GM12878 (cell line): Measurements from ENCODE around the gene WDR43. TPM values are rescaled to one million over a fixed set of nuclear protein-coding genes. Genes with fewer than 3 reads are reported as not detected.
A peak's percentile ranks its signal among the peaks of the same experiment; 100 is the strongest.

Experiments used
- ATAC-seq: fragments of 200-7000 bp; cut with Tn5 transposase; 3 replicates; pipeline ENCODE4 v1.9.1; 2020; ENCODE audit warnings: mild to moderate bottlenecking, moderate library complexity
- BruUV-seq: library from RNA; stranded (reverse); fragments of 400-500 nt; replicated peaks from 2 replicates; lab custom pipeline; 2021; lab: Mats Ljungman, UMichigan
- CTCF ChIA-PET: fragments of 300-600 bp; sonication (Branson Sonifier 250); formaldehyde crosslinking; extraction: SDS; loops from one replicate; lab custom pipeline; 2021; ENCODE audit warnings: inconsistent platforms; lab: Yijun Ruan, JAX
- POLR2A ChIA-PET: fragments of 350-600 bp; formaldehyde crosslinking; extraction: SDS; loops from one replicate; lab custom pipeline; 2021; ENCODE audit warnings: inconsistent platforms; lab: Charles Lee
- RAD21 ChIA-PET: fragments of 300-600 bp; sonication (Branson Sonifier 250); formaldehyde crosslinking; loops from one replicate; lab custom pipeline; 2023; ENCODE audit warnings: antibody characterized with exemption; ENCODE audit not compliant: unreplicated experiment; lab: Charles Lee
- SMC1A ChIA-PET: fragments of 300-600 bp; sonication (Branson Sonifier 250); formaldehyde crosslinking; loops from one replicate; lab custom pipeline; 2023; ENCODE audit not compliant: unreplicated experiment, uncharacterized antibody; lab: Charles Lee
- DNase-seq: peaks from one replicate; pipeline ENCODE4 v3.0.0-alpha.2; 2011; ENCODE audit warnings: low read depth, low spot score
- FAIRE-seq: peaks from 3 replicates; lab custom pipeline; 2011; peaks lifted over from hg19 to GRCh38; lab: Jason Lieb, UNC
- H2AFZ ChIP-seq: 2 replicates; pipeline ENCODE4 v1.6.0; 2011; ENCODE audit warnings: low read depth, low read length, control low read depth; ENCODE audit not compliant: control insufficient read depth
- H3K27ac ChIP-seq: 2 replicates; pipeline ENCODE4 v1.5.1; 2011; ENCODE audit warnings: control low read depth; ENCODE audit not compliant: control insufficient read depth, insufficient read depth
- H3K27me3 ChIP-seq, 2 experiments: replicated peaks in 1 of 2; 2 replicates each; pipeline versions ENCODE4 v1.6.0 to v1.6.1; 2011; ENCODE audit warnings: low read length in 1 of 2; ENCODE audit not compliant: control insufficient read depth in 2 of 2, insufficient read depth in 2 of 2
- H3K36me3 ChIP-seq, 2 experiments: 2 replicates each; pipeline ENCODE4 v1.5.1; 2011; ENCODE audit warnings: low read length in 1 of 2; ENCODE audit not compliant: control insufficient read depth in 2 of 2, insufficient read depth in 2 of 2
- H3K4me1 ChIP-seq: 2 replicates; pipeline ENCODE4 v1.6.1; 2011; ENCODE audit warnings: mild to moderate bottlenecking, low read length, moderate library complexity, mixed read lengths; ENCODE audit not compliant: control insufficient read depth, insufficient read depth
- H3K4me2 ChIP-seq: 2 replicates; pipeline ENCODE4 v1.6.0; 2011; ENCODE audit warnings: control low read depth; ENCODE audit not compliant: control insufficient read depth, insufficient read depth
- H3K4me3 ChIP-seq: fragments of 200-600 bp; sonication (generic); 2 replicates; pipeline ENCODE4 v1.5.1; 2016
- H3K79me2 ChIP-seq: 2 replicates; pipeline ENCODE4 v1.6.0; 2011; ENCODE audit warnings: low read length; ENCODE audit not compliant: control insufficient read depth, insufficient read depth
- H3K9ac ChIP-seq: 2 replicates; pipeline ENCODE4 v1.8.0; 2011; ENCODE audit warnings: low read length, control low read depth, mixed read lengths; ENCODE audit not compliant: control insufficient read depth, insufficient read depth
- H3K9me3 ChIP-seq: replicated peaks from 3 replicates; pipeline ENCODE4 v1.5.1; 2011; ENCODE audit warnings: mild to moderate bottlenecking, low read length; ENCODE audit not compliant: control insufficient read depth, insufficient read depth
- H4K20me1 ChIP-seq: 2 replicates; pipeline ENCODE4 v1.6.0; 2011; ENCODE audit not compliant: control insufficient read depth, insufficient read depth
- CEBPB ChIP-seq, 2 experiments: fragments of 150-350 bp in 1 of 2; IDR thresholded peaks; 2 replicates each; pipeline ENCODE4 v1.6.1; 2012 to 2014; ENCODE audit warnings: low read depth in 2 of 2, low read length in 2 of 2, borderline replicate concordance in 1 of 2, inconsistent platforms in 1 of 2
- FOS ChIP-seq: IDR thresholded peaks from 3 replicates; pipeline ENCODE4 v1.6.1; 2011; ENCODE audit warnings: borderline replicate concordance; ENCODE audit not compliant: insufficient read length; ENCODE audit errors: extremely low read depth
- GATAD2B ChIP-seq: fragments of 450-650 bp; conservative IDR thresholded peaks from 2 replicates; pipeline ENCODE4 v1.6.1; 2017; ENCODE audit warnings: low read depth, mild to moderate bottlenecking, moderate library complexity
- HDGF ChIP-seq: fragments of 450-650 bp; IDR thresholded peaks from 2 replicates; pipeline ENCODE4 v1.6.1; 2016; ENCODE audit warnings: antibody characterized with exemption
- IKZF1 ChIP-seq: fragments of 450-650 bp; conservative IDR thresholded peaks from 2 replicates; pipeline ENCODE4 v1.6.1; 2017; ENCODE audit warnings: antibody characterized with exemption, mild to moderate bottlenecking
- KLF5 ChIP-seq: fragments of 450-650 bp; IDR thresholded peaks from 2 replicates; pipeline ENCODE4 v1.6.1; 2014; ENCODE audit warnings: mild to moderate bottlenecking; ENCODE audit not compliant: partially characterized antibody
- MTA3 ChIP-seq: IDR thresholded peaks from 2 replicates; pipeline ENCODE4 v1.6.1; 2012; ENCODE audit warnings: low read length, inconsistent platforms, borderline replicate concordance
- NFXL1 ChIP-seq: fragments of 450-650 bp; IDR thresholded peaks from 2 replicates; pipeline ENCODE4 v1.6.1; 2017; ENCODE audit warnings: antibody characterized with exemption, mild to moderate bottlenecking, borderline replicate concordance
- RAD51 ChIP-seq: fragments of 450-650 bp; IDR thresholded peaks from 2 replicates; pipeline ENCODE4 v1.6.1; 2016; ENCODE audit warnings: moderate library complexity, mild to moderate bottlenecking, inconsistent platforms
- RB1 ChIP-seq: fragments of 450-650 bp; formaldehyde crosslinking; IDR thresholded peaks from 2 replicates; pipeline ENCODE4 v1.6.1; 2017; ENCODE audit warnings: mild to moderate bottlenecking, borderline replicate concordance
- TAF1 ChIP-seq: IDR thresholded peaks from 2 replicates; pipeline ENCODE4 v1.6.1; 2011; ENCODE audit warnings: mild to moderate bottlenecking, low read depth, low read length, borderline replicate concordance
- WRNIP1 ChIP-seq: IDR thresholded peaks from 2 replicates; pipeline ENCODE4 v1.6.1; 2011; ENCODE audit warnings: low read depth, low read length, improper control_type of control experiment, borderline replicate concordance
- ZNF384 ChIP-seq: IDR thresholded peaks from 2 replicates; pipeline ENCODE4 v1.6.1; 2012; ENCODE audit warnings: low read depth, mild to moderate bottlenecking, low read length, improper control_type of control experiment, borderline replicate concordance
- WGBS: methylation state at CpG from one replicate; pipeline ENCODE4 v1.1.6; 2016; ENCODE audit warnings: low lambda C conversion rate; ENCODE audit not compliant: insufficient replicate concordance, insufficient coverage; ENCODE audit errors: missing lambda C conversion rate; 5-methylcytosine and 5-hydroxymethylcytosine counted together
- in situ Hi-C: fragments of 300-500 bp; cut with MboI; formaldehyde crosslinking; loops from 9 replicates; pipeline ENCODE4 v1.14.3; 2018; ENCODE audit warnings: mixed read lengths
- intact Hi-C: fragments of 100-400 bp; cut with micrococcal nuclease; formaldehyde crosslinking; loops from one replicate; pipeline ENCODE4 v1.14.2; 2022; ENCODE audit not compliant: unreplicated experiment
- polyA plus RNA-seq, 11 experiments: library from polyadenylated mRNA; depleted of rRNA in 4 of 11; unstranded in 6 of 11; stranded (reverse) in 5 of 11; fragments of >200 nt; fragmentation: Nextera tagmentation in 4 of 11; fragmentation: Illumina TruSeq in 1 of 11; extraction: Ambion mirVana in 4 of 11; extraction: Trizol in 1 of 11; gene quantifications; 1 replicate in 1 of 11; 2 replicates in 10 of 11; pipeline versions ENCODE4 v1.2.1 to v1.2.3, GENCODE V29; 2011 to 2016; ENCODE audit warnings: inconsistent platforms in 2 of 11, missing spikeins in 2 of 11, low read depth in 1 of 11
- total RNA-seq, 4 experiments: library from RNA; depleted of rRNA in 3 of 4; stranded (reverse); fragments of >200 nt in 3 of 4; fragmentation: Illumina TruSeq in 1 of 4; extraction: Trizol in 1 of 4; gene quantifications; 2 replicates each; pipeline versions ENCODE4 v1.2.1 to v1.2.3, GENCODE V29; 2013 to 2021
- TF ChIP-seq, protein P1 (sequence below): fragments of 450-650 bp; formaldehyde crosslinking; IDR thresholded peaks from 2 replicates; pipeline ENCODE4 v1.5.0; 2022; ENCODE audit warnings: mild to moderate bottlenecking, missing genetic modification characterization
- TF ChIP-seq, protein P2 (sequence below): IDR thresholded peaks from 2 replicates; pipeline ENCODE4 v1.6.1; 2011; ENCODE audit warnings: borderline replicate concordance, low read depth, mild to moderate bottlenecking, moderate library complexity, mixed read lengths, low read length; ENCODE audit not compliant: insufficient read depth; ENCODE audit errors: extremely low read length
- TF ChIP-seq, protein P3 (sequence below): fragments of 450-650 bp; IDR thresholded peaks from 2 replicates; pipeline ENCODE4 v1.6.1; 2017; ENCODE audit warnings: borderline replicate concordance
- TF ChIP-seq, protein P4 (sequence below): IDR thresholded peaks from 2 replicates; pipeline ENCODE4 v1.6.1; 2011; ENCODE audit warnings: low read depth, low read length, improper control_type of control experiment, borderline replicate concordance

WDR43 gene
- total and polyA plus RNA-seq, 10 of the 15 experiments (the other 5 are each of a cell fraction or from before 2014, with no cell fraction given) = 39.3 to 153 (median 81.9) TPM

DNA sequence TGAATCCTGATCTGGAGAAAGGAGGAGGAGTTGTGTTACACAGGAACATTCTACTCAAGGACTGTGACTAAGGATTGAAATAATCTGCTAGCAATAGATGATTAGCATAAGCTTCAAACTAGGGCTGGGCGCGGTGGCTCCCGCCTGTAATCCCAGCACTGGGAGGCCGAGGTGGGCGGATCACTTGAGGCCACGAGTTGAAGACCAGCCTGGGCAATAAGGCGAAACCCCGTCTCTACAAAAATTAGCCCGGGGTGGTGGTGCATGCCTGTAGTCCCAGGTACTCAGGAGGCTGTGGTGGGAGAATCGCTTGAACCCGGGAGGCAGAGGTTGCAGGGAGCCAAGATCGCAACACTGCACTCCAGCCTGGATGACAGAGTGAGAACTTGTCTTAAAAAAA is 25.9 kb upstream of the WDR43 start:
- 75% methylated on average over 12 of the region's 12 CpGs for WGBS
- FAIRE-seq (no peak), DNase-seq (no peak), ATAC-seq (no peak)
- Histone ChIP-seq H3K9ac (no peak overlapping the region), H3K4me3 (peak overlapping the region; percentile 53), H3K4me2 (peak overlapping the region; percentile 39), H3K79me2 (peaks cover 37% of the 10 kb centered on the region), H4K20me1 (no peaks in the 10 kb centered on the region), H3K36me3 (no peaks in the 10 kb centered on the region), H3K27me3 (no peaks in the 10 kb centered on the region), H3K27ac (no peak overlapping the region), H2AFZ (no peak overlapping the region), H3K9me3 (no peaks in the 10 kb centered on the region), H3K4me1 (peaks cover 3% of the 10 kb centered on the region; the same call in 1 of the 2 replicates)
- intact Hi-C loops (no loop called here), in situ Hi-C loops (no loop called here)
- ChIA-PET POLR2A (no interaction called here), SMC1A (interaction anchor here (1.6 kb wide), 1 partner anchor 9 kb away, joined by 6 read pairs; no protein-coding TSS in a partner anchor), RAD21 (no interaction called here), CTCF (interaction anchor here (2.5 kb wide), 1 partner anchor 27 kb away, joined by 11 read pairs; the partner anchor contains the start of gene WDR43)
- TF ChIP-seq FOS (no peak), TAF1 (no peak), NFXL1 (no peak), CEBPB (IDR thresholded peaks at IDR 0.05; ENCODE audit: borderline replicate concordance in 1 of 2, low read depth in 2 of 2, low read length in 2 of 2) (no peak), MTA3 (no peak), WRNIP1 (no peak), ZNF384 (no peak), GATAD2B (no peak), KLF5 (no peak), HDGF (no peak), RAD51 (no peak), IKZF1 (no peak), RB1 (no peak)
- TF ChIP-seq, protein P1, sequence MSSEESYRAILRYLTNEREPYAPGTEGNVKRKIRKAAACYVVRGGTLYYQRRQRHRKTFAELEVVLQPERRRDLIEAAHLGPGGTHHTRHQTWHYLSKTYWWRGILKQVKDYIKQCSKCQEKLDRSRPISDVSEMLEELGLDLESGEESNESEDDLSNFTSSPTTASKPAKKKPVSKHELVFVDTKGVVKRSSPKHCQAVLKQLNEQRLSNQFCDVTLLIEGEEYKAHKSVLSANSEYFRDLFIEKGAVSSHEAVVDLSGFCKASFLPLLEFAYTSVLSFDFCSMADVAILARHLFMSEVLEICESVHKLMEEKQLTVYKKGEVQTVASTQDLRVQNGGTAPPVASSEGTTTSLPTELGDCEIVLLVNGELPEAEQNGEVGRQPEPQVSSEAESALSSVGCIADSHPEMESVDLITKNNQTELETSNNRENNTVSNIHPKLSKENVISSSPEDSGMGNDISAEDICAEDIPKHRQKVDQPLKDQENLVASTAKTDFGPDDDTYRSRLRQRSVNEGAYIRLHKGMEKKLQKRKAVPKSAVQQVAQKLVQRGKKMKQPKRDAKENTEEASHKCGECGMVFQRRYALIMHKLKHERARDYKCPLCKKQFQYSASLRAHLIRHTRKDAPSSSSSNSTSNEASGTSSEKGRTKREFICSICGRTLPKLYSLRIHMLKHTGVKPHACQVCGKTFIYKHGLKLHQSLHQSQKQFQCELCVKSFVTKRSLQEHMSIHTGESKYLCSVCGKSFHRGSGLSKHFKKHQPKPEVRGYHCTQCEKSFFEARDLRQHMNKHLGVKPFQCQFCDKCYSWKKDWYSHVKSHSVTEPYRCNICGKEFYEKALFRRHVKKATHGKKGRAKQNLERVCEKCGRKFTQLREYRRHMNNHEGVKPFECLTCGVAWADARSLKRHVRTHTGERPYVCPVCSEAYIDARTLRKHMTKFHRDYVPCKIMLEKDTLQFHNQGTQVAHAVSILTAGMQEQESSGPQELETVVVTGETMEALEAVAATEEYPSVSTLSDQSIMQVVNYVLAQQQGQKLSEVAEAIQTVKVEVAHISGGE (CRISPR knock-in tag) = no peak
- TF ChIP-seq, protein P2, sequence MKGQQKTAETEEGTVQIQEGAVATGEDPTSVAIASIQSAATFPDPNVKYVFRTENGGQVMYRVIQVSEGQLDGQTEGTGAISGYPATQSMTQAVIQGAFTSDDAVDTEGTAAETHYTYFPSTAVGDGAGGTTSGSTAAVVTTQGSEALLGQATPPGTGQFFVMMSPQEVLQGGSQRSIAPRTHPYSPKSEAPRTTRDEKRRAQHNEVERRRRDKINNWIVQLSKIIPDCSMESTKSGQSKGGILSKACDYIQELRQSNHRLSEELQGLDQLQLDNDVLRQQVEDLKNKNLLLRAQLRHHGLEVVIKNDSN = no peak
- TF ChIP-seq, protein P3, sequence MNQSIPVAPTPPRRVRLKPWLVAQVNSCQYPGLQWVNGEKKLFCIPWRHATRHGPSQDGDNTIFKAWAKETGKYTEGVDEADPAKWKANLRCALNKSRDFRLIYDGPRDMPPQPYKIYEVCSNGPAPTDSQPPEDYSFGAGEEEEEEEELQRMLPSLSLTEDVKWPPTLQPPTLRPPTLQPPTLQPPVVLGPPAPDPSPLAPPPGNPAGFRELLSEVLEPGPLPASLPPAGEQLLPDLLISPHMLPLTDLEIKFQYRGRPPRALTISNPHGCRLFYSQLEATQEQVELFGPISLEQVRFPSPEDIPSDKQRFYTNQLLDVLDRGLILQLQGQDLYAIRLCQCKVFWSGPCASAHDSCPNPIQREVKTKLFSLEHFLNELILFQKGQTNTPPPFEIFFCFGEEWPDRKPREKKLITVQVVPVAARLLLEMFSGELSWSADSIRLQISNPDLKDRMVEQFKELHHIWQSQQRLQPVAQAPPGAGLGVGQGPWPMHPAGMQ = no peak
- TF ChIP-seq, protein P4, sequence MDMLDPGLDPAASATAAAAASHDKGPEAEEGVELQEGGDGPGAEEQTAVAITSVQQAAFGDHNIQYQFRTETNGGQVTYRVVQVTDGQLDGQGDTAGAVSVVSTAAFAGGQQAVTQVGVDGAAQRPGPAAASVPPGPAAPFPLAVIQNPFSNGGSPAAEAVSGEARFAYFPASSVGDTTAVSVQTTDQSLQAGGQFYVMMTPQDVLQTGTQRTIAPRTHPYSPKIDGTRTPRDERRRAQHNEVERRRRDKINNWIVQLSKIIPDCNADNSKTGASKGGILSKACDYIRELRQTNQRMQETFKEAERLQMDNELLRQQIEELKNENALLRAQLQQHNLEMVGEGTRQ = no peak
- no TSS peak for BruUV-seq
